Body of pancreas (tissue), 4 donors: Measurements from ENCODE around the gene GRIK3.

Source experiments
- POLR2A ChIP-seq, 3 donors: fragments of 450-650 bp; IDR thresholded peaks; one replicate each; pipeline ENCODE4 v1.6.1; 2016; ENCODE audit warnings: antibody characterized with exemption in 3 of 3, mild to moderate bottlenecking in 2 of 3
- TF ChIP-seq, protein P1 (sequence below), 7 experiments: fragments of 450-650 bp in 4 of 7; fragments of 200-600 bp in 3 of 7; sonication (generic) in 3 of 7; IDR thresholded peaks; one replicate each; pipeline ENCODE4 v1.5.1; 2016 to 2019; ENCODE audit warnings: antibody characterized with exemption in 7 of 7

GRCh38 chr1:37053173-37053572 is 18.9 kb upstream of the GRIK3 start:
- TF ChIP-seq, protein P1, sequence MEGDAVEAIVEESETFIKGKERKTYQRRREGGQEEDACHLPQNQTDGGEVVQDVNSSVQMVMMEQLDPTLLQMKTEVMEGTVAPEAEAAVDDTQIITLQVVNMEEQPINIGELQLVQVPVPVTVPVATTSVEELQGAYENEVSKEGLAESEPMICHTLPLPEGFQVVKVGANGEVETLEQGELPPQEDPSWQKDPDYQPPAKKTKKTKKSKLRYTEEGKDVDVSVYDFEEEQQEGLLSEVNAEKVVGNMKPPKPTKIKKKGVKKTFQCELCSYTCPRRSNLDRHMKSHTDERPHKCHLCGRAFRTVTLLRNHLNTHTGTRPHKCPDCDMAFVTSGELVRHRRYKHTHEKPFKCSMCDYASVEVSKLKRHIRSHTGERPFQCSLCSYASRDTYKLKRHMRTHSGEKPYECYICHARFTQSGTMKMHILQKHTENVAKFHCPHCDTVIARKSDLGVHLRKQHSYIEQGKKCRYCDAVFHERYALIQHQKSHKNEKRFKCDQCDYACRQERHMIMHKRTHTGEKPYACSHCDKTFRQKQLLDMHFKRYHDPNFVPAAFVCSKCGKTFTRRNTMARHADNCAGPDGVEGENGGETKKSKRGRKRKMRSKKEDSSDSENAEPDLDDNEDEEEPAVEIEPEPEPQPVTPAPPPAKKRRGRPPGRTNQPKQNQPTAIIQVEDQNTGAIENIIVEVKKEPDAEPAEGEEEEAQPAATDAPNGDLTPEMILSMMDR (IDR thresholded peaks at IDR 0.05) = no peak
- no peak for TF ChIP-seq POLR2A (IDR thresholded peaks at IDR 0.05)
